Lower lobe of right lung (tissue), 2 donors: ENCODE data around the gene MRPS15. TPM values are rescaled to one million over a fixed set of nuclear protein-coding genes. Genes with fewer than 3 reads are reported as not detected.

Source experiments
- ATAC-seq, 2 donors: fragments of 200-7000 bp; cut with Tn5 transposase; one replicate each; pipeline ENCODE4 v1.9.1; 2020 to 2022; ENCODE audit warnings: mild to moderate bottlenecking in 2 of 2, moderate library complexity in 2 of 2
- DNase-seq: peaks from one replicate; pipeline ENCODE4 v3.0.0-alpha.2; 2020
- H3K27ac ChIP-seq: fragments of 200-600 bp; one replicate; pipeline ENCODE4 v1.8.0; 2022
- H3K27me3 ChIP-seq: fragments of 200-600 bp; one replicate; pipeline ENCODE4 v1.8.0; 2022; ENCODE audit warnings: low read depth
- H3K36me3 ChIP-seq: fragments of 200-600 bp; one replicate; pipeline ENCODE4 v1.8.0; 2022; ENCODE audit warnings: mild to moderate bottlenecking
- H3K4me1 ChIP-seq: fragments of 200-600 bp; one replicate; pipeline ENCODE4 v1.8.0; 2022
- H3K4me3 ChIP-seq: fragments of 200-600 bp; one replicate; pipeline ENCODE4 v1.8.0; 2022; ENCODE audit warnings: mild to moderate bottlenecking
- H3K9me3 ChIP-seq: fragments of 200-600 bp; one replicate; pipeline ENCODE4 v1.8.0; 2022
- intact Hi-C: fragments of 100-400 bp; cut with DNase I; formaldehyde crosslinking; loops from one replicate; pipeline ENCODE4 v1.11.0; 2022
- total RNA-seq: library from RNA; stranded (reverse); fragmentation: NEBNext Ultra II Directional; extraction: Animal tissue kit (Norgen Biotek cat#: 25700); gene quantifications from one replicate; pipeline ENCODE4 v1.2.1, GENCODE V29; 2021
- TF ChIP-seq, protein P1 (sequence below): fragments of 200-600 bp; IDR thresholded peaks from one replicate; pipeline ENCODE4 v1.8.0; 2022; ENCODE audit warnings: antibody characterized with exemption, mild to moderate bottlenecking
- donor health status: DM: no; HTN: yes; CAD: no; lungs with severe emphysema.

Gene MRPS15
- total RNA-seq, 1 donor from 2014 or later = 59.4 TPM

DNA sequence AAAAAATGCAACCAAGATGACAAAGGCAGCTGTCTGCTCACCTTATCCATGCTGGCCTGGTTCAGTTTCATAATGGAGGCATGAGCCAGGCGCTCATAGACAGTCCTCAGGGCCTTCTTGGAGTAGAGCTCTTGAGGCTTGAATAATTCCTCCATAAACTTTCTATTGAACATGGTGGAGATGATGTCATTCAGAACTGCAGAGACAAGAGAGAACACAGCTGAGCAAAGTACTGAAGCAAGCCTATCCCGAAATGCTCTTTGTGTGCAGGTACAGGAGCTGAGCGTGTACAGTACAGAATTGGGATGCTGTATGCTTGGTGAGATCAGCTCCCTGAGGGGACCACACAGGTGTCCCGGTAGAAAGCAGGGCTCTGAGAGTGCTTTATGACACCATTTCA, 25.5 kb downstream of the MRPS15 start:
- no peaks in the 10 kb centered on the region for H3K9me3 ChIP-seq
- no peak overlapping the region for H3K4me3 ChIP-seq
- intact Hi-C loops = no loop called here
- peaks cover 17% of the 10 kb centered on the region for H3K36me3 ChIP-seq
- TF ChIP-seq, protein P1, sequence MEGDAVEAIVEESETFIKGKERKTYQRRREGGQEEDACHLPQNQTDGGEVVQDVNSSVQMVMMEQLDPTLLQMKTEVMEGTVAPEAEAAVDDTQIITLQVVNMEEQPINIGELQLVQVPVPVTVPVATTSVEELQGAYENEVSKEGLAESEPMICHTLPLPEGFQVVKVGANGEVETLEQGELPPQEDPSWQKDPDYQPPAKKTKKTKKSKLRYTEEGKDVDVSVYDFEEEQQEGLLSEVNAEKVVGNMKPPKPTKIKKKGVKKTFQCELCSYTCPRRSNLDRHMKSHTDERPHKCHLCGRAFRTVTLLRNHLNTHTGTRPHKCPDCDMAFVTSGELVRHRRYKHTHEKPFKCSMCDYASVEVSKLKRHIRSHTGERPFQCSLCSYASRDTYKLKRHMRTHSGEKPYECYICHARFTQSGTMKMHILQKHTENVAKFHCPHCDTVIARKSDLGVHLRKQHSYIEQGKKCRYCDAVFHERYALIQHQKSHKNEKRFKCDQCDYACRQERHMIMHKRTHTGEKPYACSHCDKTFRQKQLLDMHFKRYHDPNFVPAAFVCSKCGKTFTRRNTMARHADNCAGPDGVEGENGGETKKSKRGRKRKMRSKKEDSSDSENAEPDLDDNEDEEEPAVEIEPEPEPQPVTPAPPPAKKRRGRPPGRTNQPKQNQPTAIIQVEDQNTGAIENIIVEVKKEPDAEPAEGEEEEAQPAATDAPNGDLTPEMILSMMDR = no peak
- no peaks in the 10 kb centered on the region for H3K27me3 ChIP-seq
- H3K4me1 ChIP-seq = no peaks in the 10 kb centered on the region
- ATAC-seq = no peak
- H3K27ac ChIP-seq = no peak overlapping the region
- no peak for DNase-seq

GRCh38 chr1:36436821-36437220, 27.4 kb downstream of the MRPS15 start:
- Histone ChIP-seq H3K36me3 (peaks cover 24% of the 10 kb centered on the region), H3K4me3 (no peak overlapping the region), H3K9me3 (no peaks in the 10 kb centered on the region), H3K27me3 (no peaks in the 10 kb centered on the region), H3K27ac (no peak overlapping the region), H3K4me1 (no peaks in the 10 kb centered on the region)
- TF ChIP-seq, protein P1 = no peak
- ATAC-seq (no peak), DNase-seq (no peak)
- intact Hi-C loops = no loop called here

GRCh38 chr1:36433102-36433501, 31.1 kb downstream of the MRPS15 start:
- Histone ChIP-seq H3K27ac (no peak overlapping the region), H3K36me3 (peaks cover 22% of the 10 kb centered on the region), H3K4me1 (no peaks in the 10 kb centered on the region), H3K27me3 (no peaks in the 10 kb centered on the region), H3K9me3 (no peaks in the 10 kb centered on the region), H3K4me3 (no peak overlapping the region)
- no peak for DNase-seq
- ATAC-seq = no peak
- TF ChIP-seq, protein P1 = no peak
- intact Hi-C loops = no loop called here

DNA sequence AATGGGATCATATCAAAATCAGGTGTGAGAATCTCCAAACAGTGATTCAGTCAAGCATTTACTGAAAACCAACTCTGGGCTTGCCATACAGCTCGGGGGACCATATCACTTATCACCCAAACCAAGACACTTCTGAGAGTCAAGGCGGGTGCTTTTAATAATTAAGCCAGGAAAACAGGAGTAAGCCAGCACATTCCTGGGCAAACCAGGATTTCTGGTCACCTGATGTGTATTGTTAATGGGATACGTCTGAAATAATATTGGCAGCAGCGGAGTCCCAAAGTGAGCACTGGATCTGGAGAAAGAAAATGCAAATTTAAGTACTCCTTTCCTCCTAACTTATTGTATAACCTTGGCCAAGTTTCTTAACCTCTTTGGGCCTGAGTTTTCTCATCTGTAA, 31.6 kb downstream of the MRPS15 start:
- no peak for DNase-seq
- intact Hi-C loops = no loop called here

DNA sequence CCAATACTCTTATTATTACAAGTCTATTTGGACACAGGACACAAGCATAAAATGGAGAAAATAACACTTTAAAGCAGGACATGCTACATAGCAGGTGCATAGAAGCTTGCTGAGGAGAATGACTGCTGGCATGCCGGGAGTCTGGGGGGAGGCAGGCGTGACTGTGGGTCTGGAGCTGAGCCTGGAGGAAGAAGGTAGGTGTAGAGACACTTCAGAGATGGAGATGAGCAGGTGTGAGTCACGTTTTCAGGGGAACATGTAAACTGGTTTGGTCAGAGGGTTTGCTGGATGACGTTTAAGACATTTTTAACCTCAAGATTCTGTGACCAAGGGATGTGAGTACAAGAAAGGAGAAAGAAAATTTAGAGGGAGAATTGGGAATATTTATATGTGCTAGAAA, 38.4 kb downstream of the MRPS15 start:
- TF ChIP-seq, protein P1 = no peak
- no peak overlapping the region for H3K4me3 ChIP-seq
- H3K36me3 ChIP-seq = peaks cover 34% of the 10 kb centered on the region
- no peak for DNase-seq
- H3K27ac ChIP-seq = no peak overlapping the region
- peaks cover under 1% of the 10 kb centered on the region for H3K4me1 ChIP-seq
- no peak for ATAC-seq
- intact Hi-C loops = no loop called here
- no peaks in the 10 kb centered on the region for H3K9me3 ChIP-seq
- no peaks in the 10 kb centered on the region for H3K27me3 ChIP-seq

More for the DNA sequence above, 31.6 kb downstream of the MRPS15 start:
- Histone ChIP-seq H3K27me3 (no peaks in the 10 kb centered on the region), H3K4me3 (no peak overlapping the region), H3K4me1 (no peaks in the 10 kb centered on the region), H3K36me3 (peaks cover 18% of the 10 kb centered on the region), H3K27ac (no peak overlapping the region), H3K9me3 (no peaks in the 10 kb centered on the region)
- TF ChIP-seq, protein P1 = no peak
- peak; percentile 13 to 47 for ATAC-seq

GRCh38 chr1:36421649-36422048, 42.5 kb downstream of the MRPS15 start:
- Histone ChIP-seq H3K4me1 (peaks cover 5% of the 10 kb centered on the region), H3K27ac (peak overlapping the region; percentile 28), H3K27me3 (no peaks in the 10 kb centered on the region), H3K4me3 (no peak overlapping the region), H3K36me3 (peaks cover 50% of the 10 kb centered on the region), H3K9me3 (no peaks in the 10 kb centered on the region)
- DNase-seq (no peak), ATAC-seq (no peak)
- TF ChIP-seq, protein P1 = no peak
- intact Hi-C loops = loop anchor here (5.0 kb wide), 1 partner anchor 79 kb away; no protein-coding TSS in a partner anchor
